Inflammatory macrophage (primary cell): ENCODE data around the gene CMSS1.

ENCODE experiments used
- DNase-seq, 2 donors: peaks; one replicate each; pipeline ENCODE4 v3.0.0-alpha.2; 2020 to 2022

Gene CMSS1

DNA sequence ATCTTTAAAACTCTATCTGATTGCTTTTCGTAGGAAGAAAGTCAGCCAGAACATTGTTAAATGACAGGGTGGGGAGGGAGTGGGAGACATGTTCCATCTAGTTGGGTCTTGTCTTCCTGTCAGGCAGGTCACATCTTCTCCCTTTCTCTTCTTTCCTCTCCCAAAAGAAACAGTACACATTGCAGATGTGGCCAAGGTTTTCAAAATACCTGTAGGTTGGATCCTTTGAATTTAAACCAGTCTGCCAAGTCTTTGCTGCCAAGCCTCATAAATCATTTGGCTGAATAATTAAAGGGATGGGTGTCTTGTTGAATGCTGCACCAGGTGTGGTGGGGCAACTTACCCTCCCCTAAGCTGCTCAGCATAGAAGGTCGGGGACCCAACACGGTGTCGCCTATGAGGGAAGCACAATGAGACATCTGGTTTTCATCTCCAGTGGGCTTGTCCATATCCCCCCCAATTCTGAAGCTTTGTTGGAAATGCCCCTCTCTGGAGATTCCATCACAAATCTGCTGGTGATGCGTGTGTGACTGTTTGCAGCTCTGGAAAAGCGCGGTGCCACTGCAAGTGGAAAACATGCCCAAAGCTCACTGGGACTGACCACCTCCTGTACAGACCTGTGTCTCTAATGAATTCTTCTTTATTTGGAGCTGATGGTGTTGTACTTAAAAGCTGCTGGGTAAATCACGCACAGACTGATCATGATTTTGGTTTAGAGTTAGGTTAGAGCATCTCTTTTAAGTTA, 184.0 kb downstream of the CMSS1 start:
- DNase-seq, result no peak

DNA sequence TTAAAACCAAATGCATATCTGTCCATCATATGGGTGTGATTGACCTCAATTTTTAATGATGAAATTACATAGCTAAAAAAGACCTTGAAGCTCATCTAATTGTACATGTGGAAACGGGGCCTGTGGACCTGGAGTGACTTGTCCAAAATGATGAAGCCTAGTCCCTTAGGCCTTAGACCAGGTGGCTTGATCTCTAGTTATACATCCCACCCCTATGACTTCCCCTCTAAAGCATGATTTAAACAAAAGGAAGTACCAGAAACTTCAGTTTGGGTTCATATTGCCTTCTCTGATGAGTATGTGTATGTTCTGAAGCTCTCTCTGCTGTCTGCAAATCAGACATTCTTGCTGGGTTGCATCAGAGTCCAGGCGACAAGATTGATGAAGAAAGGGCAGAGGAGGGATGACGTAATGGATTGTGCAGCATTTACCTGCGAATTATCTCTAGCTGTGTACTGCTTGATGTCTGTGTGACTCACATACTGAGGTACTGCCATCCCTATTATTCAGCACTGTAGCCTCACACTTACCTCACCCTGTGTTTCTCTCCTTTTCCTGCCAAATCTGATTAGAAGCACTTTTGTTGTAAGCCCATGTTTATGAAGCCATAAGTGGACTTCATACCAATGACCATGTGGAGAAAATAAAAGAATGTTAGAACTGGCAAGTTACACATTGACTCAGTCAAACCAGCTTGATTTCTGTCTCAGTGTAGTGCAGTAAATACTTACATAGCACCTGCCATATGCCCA, 185.1 kb downstream of the CMSS1 start:
- no peak for DNase-seq

DNA sequence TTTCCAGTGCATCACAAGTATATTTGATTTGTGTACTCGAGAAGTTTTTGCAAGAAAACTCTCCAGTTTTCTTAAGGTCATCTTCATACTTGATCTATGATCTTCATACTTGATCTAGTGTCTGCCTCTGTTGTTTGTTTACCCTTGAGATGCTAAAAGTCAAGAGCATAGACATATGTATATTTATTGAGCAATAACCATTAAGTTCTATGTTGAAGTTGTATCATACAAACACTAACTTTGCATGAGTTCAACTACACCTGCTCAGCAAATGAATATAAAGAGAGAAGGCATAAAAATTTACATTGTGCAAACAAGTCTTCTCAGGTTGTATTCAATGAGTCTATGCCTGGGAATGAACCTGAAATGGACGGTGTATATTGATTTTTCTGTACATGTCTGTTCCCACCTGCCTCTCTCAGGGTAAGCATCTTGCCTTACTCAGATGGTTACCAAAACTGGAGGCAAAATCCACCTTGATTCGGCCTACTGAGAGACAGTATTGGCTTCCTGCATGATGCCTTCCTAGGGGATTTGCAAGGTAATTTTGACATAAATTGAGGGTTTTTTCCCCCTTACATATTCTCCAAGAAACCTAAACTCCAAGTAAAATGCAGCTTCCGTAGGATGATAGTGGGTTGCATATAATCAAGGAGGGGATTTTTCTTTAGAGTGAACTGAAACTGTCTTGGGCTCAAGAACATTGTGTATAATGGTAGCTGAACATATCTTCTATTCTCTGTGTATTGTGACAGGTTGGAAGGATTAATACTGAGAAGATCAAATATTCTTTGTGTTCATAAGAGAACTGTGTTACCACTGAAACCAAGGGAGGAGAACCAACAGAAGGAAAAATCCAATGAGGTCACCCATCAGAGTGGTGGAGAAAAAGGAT, 186.2 kb downstream of the CMSS1 start:
- no peak for DNase-seq

DNA sequence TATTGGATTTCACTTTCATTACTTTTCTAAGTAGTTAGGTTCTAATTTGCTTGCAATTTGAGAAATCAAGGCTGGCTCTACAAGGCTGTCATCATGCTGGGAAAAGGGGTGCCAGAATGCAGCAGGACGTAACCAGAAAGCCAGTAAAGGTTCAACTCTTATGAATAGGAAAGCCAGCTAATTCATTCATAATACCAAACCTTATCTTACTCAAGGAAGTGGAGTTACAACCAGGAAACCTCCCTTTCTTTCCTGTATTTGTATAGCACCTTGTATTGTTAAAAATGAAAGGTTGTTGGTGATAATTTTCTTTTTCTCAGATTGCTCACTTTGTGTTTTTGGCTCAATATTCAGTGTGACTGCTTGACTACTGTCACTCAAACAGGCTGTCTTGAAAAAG, 187.3 kb downstream of the CMSS1 start:
- no peak for DNase-seq

DNA sequence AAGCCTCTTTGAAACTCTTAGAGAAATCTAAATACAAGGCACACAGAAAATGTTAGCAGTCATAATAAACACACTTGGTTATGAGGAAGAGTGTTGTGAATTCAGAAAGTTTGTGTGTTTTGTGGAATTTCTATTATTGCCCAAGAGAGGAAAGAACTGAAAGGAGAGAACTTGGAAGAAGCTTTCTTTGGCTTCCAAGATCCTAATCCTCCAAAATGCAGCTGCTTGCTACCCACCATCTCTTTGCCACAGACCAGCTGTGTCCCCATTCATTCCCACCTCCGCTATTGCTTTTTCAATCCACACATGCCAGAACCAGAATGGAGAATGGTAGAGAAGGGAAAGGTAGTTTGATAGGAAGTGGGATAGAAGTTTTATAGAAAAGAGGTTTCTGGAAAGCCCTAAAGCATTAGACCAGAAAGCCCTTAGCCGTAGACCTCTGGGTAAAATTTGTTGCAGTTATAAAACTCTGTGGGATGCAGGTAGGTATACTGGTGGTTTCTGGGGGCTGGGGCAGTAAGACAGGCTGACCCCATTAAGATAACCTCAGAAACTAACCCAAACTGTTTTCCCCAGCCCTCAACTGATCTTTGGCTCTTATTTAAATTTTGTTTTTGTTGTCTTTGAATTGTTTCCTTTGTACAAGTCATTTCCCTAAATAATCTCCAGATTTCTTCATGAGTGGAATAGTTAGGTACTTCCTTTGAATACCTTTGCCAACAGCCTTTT, 188.2 kb downstream of the CMSS1 start:
- DNase-seq, result no peak

DNA sequence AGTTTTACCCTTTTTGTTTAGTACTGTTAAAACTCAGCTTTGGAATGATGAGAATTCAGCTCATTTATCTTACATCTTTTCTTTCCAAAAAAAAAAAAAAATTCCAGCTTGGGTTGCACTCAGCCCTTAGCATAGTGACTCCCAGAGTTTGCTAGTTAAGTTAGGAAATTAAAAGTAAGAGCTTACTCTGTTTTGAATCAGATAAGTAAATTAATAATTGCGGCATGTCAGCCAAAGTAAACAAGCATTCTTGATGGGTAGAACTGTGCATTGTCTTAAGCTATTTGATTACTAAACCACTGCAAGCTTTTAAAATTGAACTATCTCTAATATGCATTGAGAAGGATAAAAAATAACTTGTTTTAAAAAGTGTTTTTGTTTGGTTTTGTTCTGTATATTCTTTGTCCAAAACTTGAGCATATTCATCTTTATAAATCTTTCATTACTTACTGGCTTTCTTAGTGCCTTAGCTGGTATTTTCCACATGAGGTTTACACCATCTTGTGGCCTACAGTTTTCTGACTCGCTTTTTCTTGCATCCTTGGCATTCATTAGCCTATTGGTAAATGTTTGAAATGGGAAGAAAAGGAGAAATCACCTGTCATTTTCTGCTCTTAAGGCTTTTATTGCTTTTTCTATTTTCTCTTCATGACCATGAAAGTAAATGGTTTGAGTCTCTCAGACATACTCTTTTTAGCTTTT, 189.1 kb downstream of the CMSS1 start:
- no peak for DNase-seq

DNA sequence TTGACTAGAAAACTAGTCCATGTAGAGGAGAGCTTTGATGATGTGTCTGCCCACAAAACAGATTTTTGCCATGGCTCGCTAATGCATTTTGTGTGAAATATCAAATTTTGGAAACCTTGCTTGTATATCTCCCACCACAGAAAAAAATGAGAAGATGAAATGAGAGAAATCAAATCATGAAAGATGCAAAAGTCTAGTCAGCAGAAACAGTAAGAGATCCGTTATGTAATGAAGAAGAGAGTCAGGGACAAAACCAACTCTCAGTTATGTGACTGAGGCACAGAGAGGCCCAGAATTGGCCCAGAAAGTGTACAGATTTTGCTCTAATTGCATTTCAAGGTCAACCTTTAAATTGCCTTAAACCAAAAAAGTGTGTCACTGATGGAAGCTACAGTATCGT, 189.7 kb downstream of the CMSS1 start:
- DNase-seq, result no peak

DNA sequence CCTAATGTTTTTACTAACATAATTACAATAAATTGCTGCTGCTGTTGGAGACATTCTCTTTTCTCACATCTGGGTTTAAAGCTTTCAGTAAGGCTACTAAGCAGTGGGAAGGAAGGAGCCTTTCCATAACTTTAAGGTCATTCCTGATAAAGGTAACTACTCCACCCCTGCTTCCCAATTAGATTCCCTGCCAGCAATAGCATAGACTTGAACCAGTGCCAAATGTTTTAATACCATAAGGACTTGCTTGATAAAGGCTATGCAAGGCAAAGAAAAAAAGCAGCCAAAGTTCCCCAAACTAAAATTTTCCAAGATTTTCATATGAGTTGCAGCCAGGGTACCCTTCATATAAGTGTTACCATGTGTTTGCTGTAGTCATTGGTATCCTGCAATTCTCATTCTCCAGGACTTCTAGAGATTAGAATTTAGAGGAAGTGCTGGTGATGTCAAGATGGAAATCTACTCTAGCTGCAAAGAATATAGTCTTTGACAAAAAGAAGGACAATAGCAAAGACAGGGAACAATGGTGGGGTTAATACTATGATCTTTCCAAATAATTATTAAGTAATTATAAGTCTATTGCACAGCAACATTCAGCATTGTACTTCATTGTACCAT, 190.5 kb downstream of the CMSS1 start:
- DNase-seq, result no peak

DNA sequence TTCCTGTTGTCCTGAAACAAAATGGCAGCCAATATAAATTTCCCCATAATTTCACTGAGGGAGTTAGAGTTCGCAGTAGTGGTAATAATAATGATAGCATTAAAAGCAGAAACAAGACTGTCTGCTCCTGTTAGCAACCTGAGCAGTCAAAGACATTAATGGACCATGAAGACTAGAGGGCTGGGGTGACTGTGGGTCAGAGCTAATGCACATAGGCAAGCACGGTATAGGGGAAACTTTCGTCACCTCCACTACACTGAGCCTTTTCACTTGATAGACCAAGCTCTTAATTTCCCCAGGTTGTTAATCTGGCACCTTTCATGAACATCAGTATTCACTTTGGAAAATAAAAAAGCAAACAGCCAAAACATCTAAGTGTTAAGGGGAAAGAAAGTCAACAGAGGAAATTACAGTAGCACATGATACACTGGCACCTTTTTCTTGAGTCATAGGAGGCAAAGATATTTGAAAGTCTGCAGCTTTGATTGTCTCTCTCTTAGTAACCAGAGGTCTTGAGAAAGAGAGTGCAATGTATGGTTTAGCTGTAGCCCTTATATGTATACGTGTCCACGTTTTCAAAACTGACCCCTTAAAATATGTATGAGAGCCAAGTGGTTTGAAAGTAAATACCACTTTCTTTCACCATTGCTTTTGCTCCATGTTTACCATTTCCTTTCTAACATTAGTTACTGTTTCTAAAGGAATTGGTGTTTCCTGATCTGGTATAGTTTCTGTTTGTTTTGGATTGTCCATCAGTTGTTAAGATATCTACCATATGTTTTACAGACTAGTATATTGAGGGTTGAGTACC, 191.8 kb downstream of the CMSS1 start:
- DNase-seq, result no peak

DNA sequence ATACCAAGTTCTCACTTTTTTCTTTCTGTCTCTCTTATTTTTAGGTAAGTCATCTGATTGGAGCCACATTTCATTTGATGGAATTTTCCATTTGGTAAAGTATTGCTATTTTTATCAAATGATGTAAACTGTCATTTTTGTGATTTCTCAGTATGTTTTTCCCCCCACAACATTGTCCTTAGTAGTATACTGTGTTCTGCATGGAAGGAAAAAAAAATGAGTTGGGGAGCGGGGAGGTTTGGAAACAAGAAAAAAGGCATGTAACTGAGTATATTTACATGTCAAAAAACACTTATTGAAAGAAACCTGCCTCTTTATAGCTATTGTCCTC, 192.4 kb downstream of the CMSS1 start:
- no peak for DNase-seq

DNA sequence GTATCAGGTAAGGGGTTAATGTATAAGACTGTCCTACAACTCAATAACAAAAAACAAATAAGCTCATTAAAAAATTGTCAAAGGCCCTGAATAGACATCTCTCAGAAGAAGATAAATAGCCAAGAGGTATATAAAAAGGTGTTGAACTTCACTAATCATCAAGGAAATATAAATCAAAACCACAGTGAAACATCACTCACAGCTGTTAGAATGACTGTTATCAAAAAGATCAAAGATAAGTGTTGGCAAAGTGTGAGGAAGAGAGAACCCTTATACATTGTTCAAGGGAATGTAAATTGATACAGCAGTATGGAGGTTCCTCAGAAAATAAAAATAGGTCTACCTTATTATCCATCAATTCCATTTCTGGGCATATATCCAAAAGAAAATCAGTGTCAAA, 201.1 kb downstream of the CMSS1 start:
- DNase-seq, result no peak

DNA sequence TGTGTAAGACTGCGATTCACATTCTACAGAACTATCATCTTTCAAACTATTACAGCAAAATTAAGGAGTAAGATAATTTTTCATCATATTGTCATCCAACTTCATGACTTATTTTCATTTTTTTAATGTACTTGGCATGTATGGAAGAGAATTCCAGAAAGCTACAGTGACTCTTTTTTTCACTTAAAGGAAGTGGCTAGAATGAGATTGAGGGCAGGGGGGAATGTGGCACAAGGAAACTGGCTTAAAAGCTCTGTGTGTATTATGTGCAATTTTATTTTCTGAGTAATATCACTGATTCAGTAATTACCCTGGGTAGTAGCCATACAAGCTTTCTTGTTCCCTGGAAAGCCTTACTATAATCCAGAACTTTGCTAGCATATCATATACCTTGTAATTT, 202.1 kb downstream of the CMSS1 start:
- DNase-seq, result no peak

DNA sequence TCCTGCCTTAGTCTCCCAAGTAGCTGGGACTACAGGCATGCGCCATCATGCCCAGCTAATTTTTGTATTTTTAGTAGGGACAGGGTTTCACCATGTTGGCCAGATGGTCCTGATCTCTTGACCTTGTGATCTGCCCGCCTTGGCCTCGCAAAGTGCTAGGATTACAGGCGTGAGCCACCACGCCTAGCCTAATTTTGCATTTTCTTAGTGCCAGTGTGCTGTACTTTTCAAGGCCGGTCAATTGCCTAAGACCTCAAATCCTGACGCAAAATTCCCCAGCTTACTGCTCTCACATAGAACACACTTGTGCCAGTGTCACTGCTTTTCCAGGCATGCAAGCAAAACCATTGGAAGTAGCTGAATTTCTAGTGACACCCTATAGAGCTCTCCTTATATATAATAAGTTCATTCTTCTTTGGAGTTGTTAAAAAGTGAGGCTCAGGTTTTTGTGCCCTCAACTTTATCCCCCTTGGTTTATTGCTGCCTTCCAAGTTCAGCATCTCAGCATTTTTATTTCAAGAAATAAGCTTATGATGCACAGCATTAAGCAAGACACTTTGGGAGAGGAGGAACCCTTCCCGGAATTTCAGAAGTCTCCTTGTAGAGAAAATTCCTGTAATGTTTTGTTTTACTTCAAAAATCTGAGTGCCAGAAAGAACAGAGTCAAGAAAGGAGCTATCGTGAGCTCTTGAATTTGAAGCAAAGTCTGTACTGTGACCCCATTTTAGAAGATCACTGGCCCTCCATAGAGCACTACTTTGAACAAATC, 203.4 kb downstream of the CMSS1 start:
- DNase-seq, result no peak

DNA sequence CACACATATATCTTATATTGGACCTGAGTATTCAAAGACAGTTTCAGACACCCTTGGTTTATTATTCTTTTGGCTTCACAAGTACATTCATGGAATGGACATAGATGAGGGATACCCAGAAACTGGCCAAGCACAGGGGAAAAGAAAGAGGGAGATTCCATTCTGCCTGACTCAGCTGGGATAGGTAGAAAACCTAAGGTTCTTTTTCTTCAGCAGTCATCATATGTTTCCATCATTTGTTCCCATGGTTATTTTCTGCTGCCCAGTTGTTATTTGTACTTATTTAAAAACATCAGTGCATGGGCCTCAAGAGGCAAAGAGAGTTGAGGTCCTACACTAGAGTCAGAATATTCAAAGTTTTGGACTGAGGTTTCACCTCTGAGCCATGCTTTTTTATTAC, 204.8 kb downstream of the CMSS1 start:
- DNase-seq, result no peak

DNA sequence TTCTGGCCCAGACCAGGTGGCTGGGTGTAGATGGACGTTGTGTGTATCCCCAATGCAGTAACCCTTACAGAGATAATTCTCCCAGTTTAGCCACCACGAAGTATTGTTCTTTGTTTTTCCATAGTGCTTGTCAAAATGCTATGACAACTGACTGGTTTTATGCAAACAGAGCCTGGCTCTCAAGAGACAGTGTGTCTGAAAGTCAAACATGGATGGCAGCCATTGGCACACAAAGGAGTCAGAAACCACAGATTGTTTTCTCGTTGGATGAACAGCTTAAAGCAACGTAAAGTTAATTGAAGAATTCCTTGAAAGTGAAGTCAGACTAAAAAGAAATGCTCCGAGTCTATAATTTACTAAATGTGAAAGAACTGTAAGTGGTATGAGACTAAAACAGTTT, 205.5 kb downstream of the CMSS1 start:
- DNase-seq, result no peak

DNA sequence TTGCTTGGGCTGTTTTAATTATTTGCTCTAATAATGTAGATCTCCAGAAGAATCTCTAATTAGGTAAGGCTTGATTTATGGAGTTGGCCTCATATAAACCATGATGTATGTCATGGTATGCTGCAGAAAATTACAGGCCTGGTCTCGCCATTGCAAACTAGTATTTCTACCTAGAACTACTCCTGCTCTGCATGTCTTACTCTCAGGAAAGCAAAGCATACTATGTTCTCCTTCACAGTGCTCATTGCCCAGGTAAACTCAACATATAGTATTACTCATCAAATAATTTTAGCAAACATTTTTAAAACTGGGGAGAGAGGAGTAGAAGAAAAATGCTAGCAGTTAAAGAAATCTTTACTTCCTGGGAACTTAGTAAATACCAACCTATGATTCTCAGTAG, 205.9 kb downstream of the CMSS1 start:
- no peak for DNase-seq

DNA sequence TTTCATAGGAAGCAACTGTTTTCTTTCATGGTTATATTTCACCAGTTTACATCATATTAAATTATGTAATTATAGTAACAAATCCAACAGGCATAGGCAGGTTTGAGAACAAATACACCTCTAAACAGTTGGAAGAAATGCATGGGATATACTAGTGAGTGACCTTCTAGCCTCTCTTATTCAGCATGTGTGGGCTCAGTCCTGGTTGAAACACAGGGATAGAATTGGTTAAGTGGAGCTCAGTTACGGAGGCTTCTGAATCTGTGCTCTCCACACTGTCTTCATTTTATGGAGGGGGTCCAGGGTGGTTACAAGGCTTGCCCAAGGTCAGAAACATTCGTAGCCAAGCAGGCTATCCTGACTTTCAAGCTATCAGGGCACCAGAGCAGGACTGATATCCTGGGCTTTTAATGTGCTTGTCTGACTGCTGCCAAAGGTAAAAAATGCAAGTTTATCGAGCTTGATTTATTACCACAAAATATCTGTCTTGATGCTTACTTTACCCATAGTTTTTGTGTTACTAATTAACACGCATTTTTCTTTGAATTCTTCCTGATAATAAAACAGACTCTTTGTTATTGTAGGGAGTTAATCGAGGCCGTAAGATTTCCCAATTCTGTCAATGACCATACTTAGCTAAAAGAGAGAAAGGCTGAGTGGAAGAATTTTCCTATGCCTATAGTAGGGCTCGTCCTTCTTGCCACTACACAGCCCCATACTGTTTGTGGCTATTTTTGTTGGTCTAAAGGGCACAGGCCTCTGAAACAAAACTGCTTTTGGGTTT, 207.1 kb downstream of the CMSS1 start:
- no peak for DNase-seq

DNA sequence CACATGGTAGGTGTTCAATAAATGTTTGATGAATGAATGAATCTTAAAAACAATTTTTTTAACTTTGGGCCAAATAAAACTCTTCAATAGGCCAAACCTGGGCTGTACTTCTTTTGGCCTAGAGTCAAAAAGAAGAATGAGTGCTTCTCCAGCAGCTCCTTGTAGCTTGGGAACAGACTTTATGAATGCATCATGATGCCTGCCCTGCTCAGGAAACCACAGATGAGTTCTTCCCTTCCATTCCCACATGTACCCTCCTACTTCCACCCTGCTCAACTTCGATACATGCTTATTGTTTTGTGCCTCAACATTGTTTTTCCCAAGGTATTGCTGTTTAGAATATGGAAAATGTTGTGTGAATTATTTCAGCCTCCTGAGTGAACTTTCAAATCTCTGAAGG, 209.7 kb downstream of the CMSS1 start:
- no peak for DNase-seq

DNA sequence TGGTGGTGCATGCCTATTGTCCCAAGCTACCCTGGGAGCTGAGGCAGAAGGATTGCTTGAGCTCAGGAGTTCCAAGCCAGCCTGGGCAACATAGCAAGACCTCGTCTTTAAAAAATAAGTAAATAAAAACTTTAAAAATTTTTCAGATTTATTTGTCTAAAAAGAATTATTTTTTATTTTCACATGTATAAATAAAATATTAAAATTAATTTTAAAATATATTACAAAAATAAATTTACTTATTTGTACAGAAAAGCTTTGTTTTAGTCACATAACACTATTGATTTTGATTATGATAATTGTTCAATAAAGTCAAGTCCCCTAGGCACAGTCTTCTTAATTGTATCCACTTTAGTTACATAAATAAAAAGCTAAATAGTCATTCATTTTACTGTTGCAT, 211.4 kb downstream of the CMSS1 start:
- no peak for DNase-seq
